ENCODE results near the gene PTPRQ.

PTPRQ gene

DNA sequence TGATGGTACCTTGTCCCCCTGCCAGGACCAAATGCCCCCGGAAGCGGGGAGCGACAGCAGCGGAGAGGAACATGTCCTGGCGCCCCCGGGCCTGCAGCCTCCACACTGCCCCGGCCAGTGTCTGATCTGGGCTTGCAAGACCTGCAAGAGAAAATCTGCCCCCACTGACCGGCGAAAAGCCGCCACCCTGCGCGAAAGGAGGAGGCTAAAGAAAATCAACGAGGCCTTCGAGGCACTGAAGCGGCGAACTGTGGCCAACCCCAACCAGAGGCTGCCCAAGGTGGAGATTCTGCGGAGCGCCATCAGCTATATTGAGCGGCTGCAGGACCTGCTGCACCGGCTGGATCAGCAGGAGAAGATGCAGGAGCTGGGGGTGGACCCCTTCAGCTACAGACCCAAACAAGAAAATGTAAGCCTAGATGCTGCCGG lies 263.8 kb downstream of the PTPRQ start:
- FAIRE-seq, result no peak

GRCh38 chr12:80708259-80708974 lies 264.4 kb downstream of the PTPRQ start:
- FAIRE-seq, result no peak

GRCh38 chr12:80708975-80709328 lies 264.9 kb downstream of the PTPRQ start:
- FAIRE-seq, result no peak

GRCh38 chr12:80709811-80710726 lies 266.0 kb downstream of the PTPRQ start:
- no peak for FAIRE-seq

DNA sequence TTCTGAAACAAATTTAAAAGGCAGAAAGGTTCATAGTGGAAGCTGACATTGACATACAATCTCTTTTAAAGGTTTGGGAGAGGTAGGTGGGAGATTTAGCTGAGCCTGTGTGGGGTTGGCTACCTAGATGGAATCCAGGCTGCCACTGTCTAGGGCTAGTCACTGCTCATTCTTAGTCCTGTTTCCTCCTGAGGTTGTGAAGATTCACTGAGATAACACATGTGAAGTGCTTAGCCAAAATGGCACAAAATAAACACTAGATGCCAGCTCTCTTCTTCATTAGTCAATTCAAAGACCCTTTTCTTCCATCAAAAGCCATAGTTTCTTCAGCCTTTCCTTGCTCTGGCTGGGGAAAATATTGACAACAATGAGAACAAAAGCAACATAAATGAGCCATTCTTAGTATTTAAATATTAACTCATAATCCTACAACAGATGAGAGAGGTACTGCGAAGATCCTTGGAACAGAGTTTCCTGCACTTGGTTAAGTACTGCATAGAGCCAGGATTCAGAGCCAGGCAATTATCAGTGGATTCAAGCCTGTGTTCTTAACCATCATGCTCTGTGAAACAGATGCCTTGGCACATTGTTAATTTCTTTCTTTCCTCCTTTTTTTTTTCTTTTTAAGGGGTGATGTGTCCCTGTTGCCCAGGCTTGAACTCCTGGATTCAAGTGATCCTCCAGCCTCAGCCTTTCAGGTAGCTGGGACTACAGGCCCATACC lies 266.9 kb downstream of the PTPRQ start:
- FAIRE-seq, result no peak

GRCh38 chr12:80711866-80712265 lies 267.8 kb downstream of the PTPRQ start:
- FAIRE-seq, result no peak

DNA sequence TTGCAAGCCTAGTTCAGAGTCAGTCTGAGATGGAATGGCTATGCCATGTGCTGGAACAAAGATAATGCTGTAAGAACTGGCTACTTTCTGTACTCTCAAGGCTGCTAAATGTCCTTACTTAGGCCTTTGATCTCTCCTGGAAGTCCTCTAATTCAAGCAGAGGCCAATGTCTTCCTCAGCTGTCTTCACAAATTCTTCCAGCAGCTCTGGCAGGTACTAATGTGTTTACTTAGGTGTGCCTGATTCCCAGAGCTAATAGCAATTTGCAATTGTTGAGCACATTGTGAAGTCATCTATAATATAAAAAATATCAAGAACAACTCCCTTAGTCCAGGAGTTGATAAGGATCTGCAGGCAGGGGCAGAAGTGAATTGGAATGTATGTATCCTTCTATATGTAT lies 268.8 kb downstream of the PTPRQ start:
- no peak for FAIRE-seq

DNA sequence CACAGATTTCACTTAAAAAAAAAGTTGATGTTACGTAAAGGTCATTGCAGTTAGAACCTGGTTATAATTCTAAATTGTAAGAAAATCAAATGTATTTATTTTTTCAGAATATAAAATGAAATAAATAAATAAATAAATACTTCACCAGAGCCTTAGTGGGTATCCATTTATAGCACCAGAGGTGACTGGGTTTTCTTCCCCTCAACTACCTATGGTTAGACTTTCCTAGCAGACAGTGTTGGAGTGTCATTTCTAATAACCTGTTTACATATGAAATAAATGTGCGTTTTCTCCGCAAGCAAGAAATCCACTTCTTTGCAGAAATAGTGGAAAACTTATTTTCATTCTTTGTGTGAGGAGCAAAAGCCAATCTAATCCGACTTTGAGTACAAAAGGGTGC lies 269.4 kb downstream of the PTPRQ start:
- FAIRE-seq, result no peak

DNA sequence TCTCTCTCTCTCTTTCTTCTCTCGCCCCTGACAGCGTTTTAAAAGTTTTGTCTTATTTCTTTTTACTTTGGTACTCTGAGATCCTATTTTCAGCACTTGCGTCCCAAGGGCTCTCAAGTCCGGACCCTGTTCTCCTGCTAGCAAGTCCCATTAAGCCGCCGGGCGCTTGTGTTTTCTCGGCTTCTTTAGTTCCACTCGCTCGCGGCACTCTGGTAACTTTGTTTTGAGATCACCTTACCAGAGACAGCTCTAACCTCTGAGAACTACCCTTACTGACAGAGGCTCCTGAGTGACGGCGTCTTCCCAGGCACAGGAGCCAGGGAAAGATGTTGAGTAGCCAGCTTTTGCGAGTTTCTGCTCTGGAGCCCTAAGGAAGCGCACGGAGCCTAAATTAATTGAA lies 270.0 kb downstream of the PTPRQ start:
- FAIRE-seq, result no peak

GRCh38 chr12:80714846-80715245 lies 270.8 kb downstream of the PTPRQ start:
- FAIRE-seq, result no peak

DNA sequence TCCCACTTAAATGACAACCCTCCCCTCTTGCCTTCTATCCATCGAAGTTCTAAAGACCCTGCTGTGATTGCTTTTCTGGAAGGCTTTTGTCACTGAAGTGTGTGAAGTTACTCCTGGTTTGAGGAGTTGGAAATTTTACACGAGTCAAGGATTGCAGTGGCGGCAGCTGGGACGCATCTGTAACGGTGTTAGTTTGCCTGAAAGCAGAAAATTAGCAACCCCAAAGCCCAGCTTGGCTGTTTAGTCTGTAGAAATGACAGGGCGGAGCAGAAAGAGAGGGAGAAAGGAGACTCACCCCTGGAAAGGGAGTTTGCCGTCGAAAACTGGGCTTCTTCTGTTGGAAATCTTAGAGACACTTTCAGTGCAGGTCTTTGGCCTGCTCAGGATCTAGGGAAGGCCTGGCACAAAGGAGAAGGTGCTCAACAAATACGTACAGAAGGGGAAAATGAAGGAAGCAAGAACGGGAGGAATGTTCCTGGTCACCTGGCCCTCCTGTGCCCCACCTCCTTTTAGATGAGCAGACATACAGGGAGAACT lies 271.7 kb downstream of the PTPRQ start:
- no peak for FAIRE-seq

GRCh38 chr12:80716696-80717469 lies 272.8 kb downstream of the PTPRQ start, which contains the start of gene MYF5:
Gene MYF5, plus strand, starts transcription at chr12:80716912. Its CDS starts 152 bp downstream, at chr12:80717064.
- no peak for FAIRE-seq

DNA sequence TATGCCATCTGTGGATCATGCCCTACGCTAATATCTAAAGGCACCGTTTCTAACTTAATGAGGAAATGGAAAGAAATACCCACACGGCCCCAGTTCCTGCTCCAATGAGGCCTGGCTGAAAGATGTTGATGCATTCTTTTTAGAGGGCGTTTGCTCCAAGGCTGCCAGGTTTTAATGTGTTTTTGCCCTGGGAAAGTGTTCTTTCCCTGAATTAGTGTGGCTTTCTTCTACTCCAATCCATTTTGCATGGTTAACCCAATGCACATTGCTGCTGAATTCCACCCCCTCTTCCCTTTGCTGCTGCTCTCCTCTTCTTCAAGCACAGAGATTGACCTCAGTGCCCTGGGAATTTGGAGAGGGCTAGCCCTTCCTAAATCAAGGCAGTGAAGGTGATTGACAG lies 273.8 kb downstream of the PTPRQ start:
- no peak for FAIRE-seq

DNA sequence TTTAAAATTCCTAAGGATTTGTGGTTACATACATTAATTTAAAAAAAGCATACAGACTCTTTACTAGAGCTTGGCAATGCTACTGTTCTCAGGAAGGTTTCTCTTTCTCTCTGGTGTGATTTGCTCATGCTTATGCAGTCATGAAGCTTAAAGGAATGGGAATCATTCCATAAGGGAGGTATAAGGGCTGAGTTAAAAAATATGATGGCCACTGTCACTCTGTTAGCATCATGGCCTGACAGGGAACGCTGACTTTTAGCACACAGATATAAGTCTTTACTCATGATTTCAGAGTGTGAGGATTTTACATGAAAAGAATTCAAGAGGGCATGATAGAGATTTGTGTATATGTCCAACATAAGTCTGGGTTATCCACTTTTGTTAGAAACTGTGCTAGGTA lies 276.5 kb downstream of the PTPRQ start:
- FAIRE-seq, result no peak

GRCh38 chr12:80721326-80721725 lies 277.3 kb downstream of the PTPRQ start:
- FAIRE-seq, result no peak
